GM23338 (cell line): ENCODE data around the gene GOLGA1. TPM values are rescaled to one million over a fixed set of nuclear protein-coding genes. Genes with fewer than 3 reads are reported as not detected.

ENCODE experiments used
- ATAC-seq: fragments of 200-7000 bp; cut with Tn5 transposase; 3 replicates; pipeline ENCODE4 v1.9.1; 2020
- DNase-seq: peaks from one replicate; pipeline ENCODE4 v3.0.0-alpha.2; 2015; ENCODE audit warnings: low spot score
- H2AFZ ChIP-seq: fragments of 200-600 bp; sonication (generic); 2 replicates; pipeline ENCODE4 v1.8.0; 2016; ENCODE audit warnings: antibody characterized with exemption, mild to moderate bottlenecking, moderate library complexity
- H3F3A ChIP-seq: fragments of 200-600 bp; sonication (generic); replicated peaks from 2 replicates; pipeline ENCODE4 v1.8.0; 2017; ENCODE audit warnings: antibody characterized with exemption, mixed run types, low read depth
- H3K27ac ChIP-seq: fragments of 200-600 bp; sonication (generic); 2 replicates; pipeline ENCODE4 v1.6.1; 2016; ENCODE audit warnings: low read depth
- H3K27me3 ChIP-seq: fragments of 200-600 bp; sonication (generic); 2 replicates; pipeline ENCODE4 v1.8.0; 2016; ENCODE audit warnings: mild to moderate bottlenecking, mixed run types, moderate library complexity; ENCODE audit not compliant: insufficient read depth
- H3K36me3 ChIP-seq: fragments of 200-600 bp; sonication (generic); 2 replicates; pipeline ENCODE4 v1.8.0; 2016; ENCODE audit warnings: mild to moderate bottlenecking; ENCODE audit not compliant: insufficient read depth
- H3K4me1 ChIP-seq: fragments of 200-600 bp; sonication (generic); 2 replicates; pipeline ENCODE4 v1.8.0; 2016; ENCODE audit warnings: mild to moderate bottlenecking, moderate library complexity; ENCODE audit not compliant: insufficient read depth
- H3K4me2 ChIP-seq: fragments of 200-600 bp; sonication (generic); 2 replicates; pipeline ENCODE4 v1.7.1; 2017; ENCODE audit warnings: mixed run types
- H3K4me3 ChIP-seq: fragments of 200-600 bp; sonication (generic); 2 replicates; pipeline ENCODE4 v1.6.1; 2016; ENCODE audit warnings: mixed run types
- H3K79me2 ChIP-seq: fragments of 200-600 bp; sonication (generic); replicated peaks from 2 replicates; pipeline ENCODE4 v1.8.0; 2017; ENCODE audit warnings: mild to moderate bottlenecking; ENCODE audit not compliant: insufficient read depth
- H3K9me2 ChIP-seq: fragments of 200-600 bp; sonication (generic); 2 replicates; pipeline ENCODE4 v1.8.0; 2017; ENCODE audit not compliant: insufficient read depth
- H4K20me1 ChIP-seq: fragments of 200-600 bp; sonication (generic); replicated peaks from 2 replicates; pipeline ENCODE4 v1.8.0; 2017; ENCODE audit warnings: mild to moderate bottlenecking; ENCODE audit not compliant: insufficient read depth
- H3K27ac Mint-ChIP-seq: 2 replicates; pipeline ENCODE4 v1.8.0; 2020; ENCODE audit warnings: inconsistent platforms, mild to moderate bottlenecking, moderate library complexity, mixed read lengths
- H3K27me3 Mint-ChIP-seq: 3 replicates; pipeline ENCODE4 v1.8.0; 2022; ENCODE audit warnings: low read depth, mild to moderate bottlenecking, moderate library complexity, mixed read lengths, inconsistent platforms; ENCODE audit not compliant: insufficient read depth, poor library complexity
- H3K36me3 Mint-ChIP-seq: 3 replicates; pipeline ENCODE4 v1.8.0; 2021; ENCODE audit warnings: low read depth, mild to moderate bottlenecking, inconsistent platforms, moderate library complexity, mixed read lengths
- H3K4me1 Mint-ChIP-seq: 3 replicates; pipeline ENCODE4 v1.8.0; 2020; ENCODE audit warnings: mild to moderate bottlenecking, inconsistent platforms, mixed read lengths
- H3K4me3 Mint-ChIP-seq: 3 replicates; pipeline ENCODE4 v1.8.0; 2021; ENCODE audit warnings: moderate library complexity, mild to moderate bottlenecking, inconsistent platforms, mixed read lengths
- H3K9me3 Mint-ChIP-seq: 3 replicates; pipeline ENCODE4 v1.8.0; 2020; ENCODE audit warnings: moderate library complexity, mild to moderate bottlenecking, inconsistent platforms, mixed read lengths
- CREB1 ChIP-seq: fragments of 250-450 bp; sonication (Bioruptor Pico); IDR thresholded peaks from 2 replicates; pipeline ENCODE4 v1.5.0; 2020; ENCODE audit warnings: low read depth, mild to moderate bottlenecking, moderate library complexity
- NANOG ChIP-seq: IDR thresholded peaks from 2 replicates; pipeline ENCODE4 v1.6.1; 2016; ENCODE audit warnings: antibody characterized with exemption, borderline replicate concordance
- POLR2AphosphoS5 ChIP-seq: IDR thresholded peaks from 2 replicates; pipeline ENCODE4 v1.6.1; 2016; ENCODE audit warnings: antibody characterized with exemption, low read depth
- ZNF331 ChIP-seq: fragments of 250-450 bp; sonication (Bioruptor Pico); IDR thresholded peaks from 2 replicates; pipeline ENCODE4 v1.5.0; 2020; ENCODE audit warnings: low read depth, mild to moderate bottlenecking, moderate library complexity
- long read RNA-seq: library from polyadenylated mRNA; unstranded; transcript quantifications from one replicate; pipeline ENCODE4 v2.0.0, GENCODE V29; 2020; ENCODE audit not compliant: unreplicated experiment
- polyA plus RNA-seq: library from polyadenylated mRNA; unstranded; fragments of >200 nt; fragmentation: Nextera tagmentation; extraction: Ambion mirVana; gene quantifications from 2 replicates; pipeline ENCODE4 v1.2.1, GENCODE V29; 2016
- total RNA-seq: library from RNA; depleted of rRNA; stranded (reverse); fragments of >200 nt; shearing (Covaris generic); gene quantifications from 2 replicates; pipeline ENCODE4 v1.2.3, GENCODE V29; 2014; rRNA removed
- TF ChIP-seq, protein P1 (sequence below): IDR thresholded peaks from 2 replicates; pipeline ENCODE4 v1.6.1; 2016; ENCODE audit warnings: antibody characterized with exemption

GOLGA1 gene, protein sequence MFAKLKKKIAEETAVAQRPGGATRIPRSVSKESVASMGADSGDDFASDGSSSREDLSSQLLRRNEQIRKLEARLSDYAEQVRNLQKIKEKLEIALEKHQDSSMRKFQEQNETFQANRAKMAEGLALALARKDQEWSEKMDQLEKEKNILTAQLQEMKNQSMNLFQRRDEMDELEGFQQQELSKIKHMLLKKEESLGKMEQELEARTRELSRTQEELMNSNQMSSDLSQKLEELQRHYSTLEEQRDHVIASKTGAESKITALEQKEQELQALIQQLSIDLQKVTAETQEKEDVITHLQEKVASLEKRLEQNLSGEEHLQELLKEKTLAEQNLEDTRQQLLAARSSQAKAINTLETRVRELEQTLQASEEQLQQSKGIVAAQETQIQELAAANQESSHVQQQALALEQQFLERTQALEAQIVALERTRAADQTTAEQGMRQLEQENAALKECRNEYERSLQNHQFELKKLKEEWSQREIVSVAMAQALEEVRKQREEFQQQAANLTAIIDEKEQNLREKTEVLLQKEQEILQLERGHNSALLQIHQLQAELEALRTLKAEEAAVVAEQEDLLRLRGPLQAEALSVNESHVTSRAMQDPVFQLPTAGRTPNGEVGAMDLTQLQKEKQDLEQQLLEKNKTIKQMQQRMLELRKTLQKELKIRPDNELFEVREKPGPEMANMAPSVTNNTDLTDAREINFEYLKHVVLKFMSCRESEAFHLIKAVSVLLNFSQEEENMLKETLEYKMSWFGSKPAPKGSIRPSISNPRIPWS
- total RNA-seq: 6.1 and 14.7 TPM in 2 replicates
- 8.0 and 8.8 TPM in 2 replicates for polyA plus RNA-seq
- long read RNA-seq, partial matches to known transcripts: 1 of 2 reads
- long read RNA-seq, other reads (novel, unspliced or antisense): 1 of 2 reads

DNA sequence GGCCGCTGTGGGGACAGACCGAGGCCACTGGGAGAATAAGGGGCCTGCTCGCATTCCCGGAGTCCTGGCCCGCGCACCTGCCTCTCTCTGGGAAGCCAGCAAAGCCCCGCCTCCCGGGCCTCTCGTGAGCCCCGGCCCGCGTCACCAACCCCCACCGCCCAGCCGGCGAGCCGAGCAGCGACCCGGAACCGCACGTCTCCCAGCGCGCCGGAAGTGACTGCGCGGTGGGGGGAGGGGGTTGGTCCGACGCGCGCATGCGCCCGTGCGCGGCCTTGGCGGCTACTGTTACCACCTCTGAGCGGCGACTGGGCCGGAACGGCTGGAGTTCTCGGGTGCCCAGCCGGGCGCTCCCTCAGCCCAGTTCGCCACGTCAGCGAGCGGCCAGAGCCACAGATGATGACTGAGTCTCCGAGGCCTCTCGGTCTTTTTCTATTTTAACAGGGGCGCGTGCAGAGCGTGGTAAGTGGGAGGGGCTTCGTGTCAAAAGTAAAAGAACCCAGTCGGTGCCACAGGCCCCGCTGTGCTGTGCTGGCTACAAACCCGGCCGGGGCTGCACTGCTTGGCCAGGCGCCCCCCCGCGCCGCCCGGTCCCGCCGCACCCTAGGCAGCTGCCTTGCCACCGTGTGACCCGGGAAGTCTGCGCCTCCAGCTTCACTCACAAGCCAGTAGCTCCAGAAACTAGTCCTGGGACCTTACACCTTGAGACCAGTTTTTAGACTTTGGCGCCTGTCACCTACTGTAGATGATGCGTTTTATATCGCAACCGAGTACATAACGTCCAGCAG is at the start of gene GOLGA1:
Gene GOLGA1, minus strand, starts transcription at position 190 of the 785 bp plus-strand sequence. CDS start 2,372 bp downstream, outside the sequence.
- DNase-seq (peak; percentile 99), ATAC-seq (peak; percentile 88)
- peak within 1 kb of the TSS; percentile 85 for H3K4me3 Mint-ChIP-seq
- H3K9me2 ChIP-seq: no peaks in the 10 kb centered on the region
- no peaks in the 10 kb centered on the region for H4K20me1 ChIP-seq
- H3K27ac ChIP-seq: peak within 1 kb of the TSS; percentile 93
- peaks cover 18% of the 10 kb centered on the region for H3F3A ChIP-seq
- H3K27ac Mint-ChIP-seq: peak within 1 kb of the TSS; percentile 95
- no peaks in the 10 kb centered on the region for H3K36me3 ChIP-seq
- H3K79me2 ChIP-seq: no peaks in the 10 kb centered on the region
- no peaks in the 10 kb centered on the region for H3K27me3 ChIP-seq
- H3K4me2 ChIP-seq: peak within 1 kb of the TSS; percentile 96
- no peaks in the 10 kb centered on the region for H3K9me3 Mint-ChIP-seq
- peaks cover 15% of the 10 kb centered on the region for H3K4me1 ChIP-seq
- TF ChIP-seq NANOG: no peak
- TF ChIP-seq CREB1 (CRISPR knock-in tag): peak; percentile 97
- peak; percentile 82 for TF ChIP-seq POLR2AphosphoS5
- TF ChIP-seq, protein P1, sequence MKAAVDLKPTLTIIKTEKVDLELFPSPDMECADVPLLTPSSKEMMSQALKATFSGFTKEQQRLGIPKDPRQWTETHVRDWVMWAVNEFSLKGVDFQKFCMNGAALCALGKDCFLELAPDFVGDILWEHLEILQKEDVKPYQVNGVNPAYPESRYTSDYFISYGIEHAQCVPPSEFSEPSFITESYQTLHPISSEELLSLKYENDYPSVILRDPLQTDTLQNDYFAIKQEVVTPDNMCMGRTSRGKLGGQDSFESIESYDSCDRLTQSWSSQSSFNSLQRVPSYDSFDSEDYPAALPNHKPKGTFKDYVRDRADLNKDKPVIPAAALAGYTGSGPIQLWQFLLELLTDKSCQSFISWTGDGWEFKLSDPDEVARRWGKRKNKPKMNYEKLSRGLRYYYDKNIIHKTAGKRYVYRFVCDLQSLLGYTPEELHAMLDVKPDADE: peak; percentile 82
- TF ChIP-seq ZNF331 (CRISPR knock-in tag): no peak
- 0 out of 3 replicates have a peak, but pooled peaks cover 2% of the 10 kb centered on the region for H3K36me3 Mint-ChIP-seq
- peak within 1 kb of the TSS; percentile 98 for H2AFZ ChIP-seq
- H3K27me3 Mint-ChIP-seq: no peaks in the 10 kb centered on the region
- H3K4me3 ChIP-seq: peak within 1 kb of the TSS; percentile 94
- H3K4me1 Mint-ChIP-seq: peaks cover 12% of the 10 kb centered on the region

DNA sequence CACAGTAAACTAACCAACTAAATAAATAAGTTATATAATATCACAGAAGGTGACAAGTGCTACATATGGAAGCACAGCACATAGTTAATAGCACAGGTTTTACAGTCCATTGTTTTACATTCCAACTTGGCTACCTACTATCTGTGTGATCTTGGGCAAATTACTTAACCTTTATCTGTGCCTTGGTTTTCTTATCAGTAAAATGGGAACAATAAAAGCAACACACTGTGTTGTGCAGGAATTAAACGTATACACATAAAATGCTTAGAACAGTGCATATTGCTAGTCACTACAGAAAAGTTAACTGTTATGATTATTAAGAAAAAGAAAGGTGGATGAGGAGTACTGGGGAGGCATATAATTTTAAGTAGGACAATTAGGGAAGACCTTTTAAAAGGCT is 42.8 kb upstream of the GOLGA1 start:
- Histone ChIP-seq H3K4me1 (no peaks in the 10 kb centered on the region), H3K9me2 (no peaks in the 10 kb centered on the region), H3K27ac (no peak overlapping the region), H3K4me2 (no peak overlapping the region), H3K4me3 (no peak overlapping the region), H3K27me3 (no peaks in the 10 kb centered on the region), H2AFZ (no peak overlapping the region), H3K36me3 (no peaks in the 10 kb centered on the region; the same call in 1 of the 2 replicates), H4K20me1 (peaks cover 3% of the 10 kb centered on the region; the same call in 1 of the 2 replicates), H3F3A (no peaks in the 10 kb centered on the region), H3K79me2 (no peaks in the 10 kb centered on the region)
- no peak overlapping the region for H3K27ac Mint-ChIP-seq
- H3K36me3 Mint-ChIP-seq: peaks cover 10% of the 10 kb centered on the region
- no peak overlapping the region for H3K4me3 Mint-ChIP-seq
- no peaks in the 10 kb centered on the region for H3K9me3 Mint-ChIP-seq
- no peak for ATAC-seq
- no peak for DNase-seq
- H3K27me3 Mint-ChIP-seq: peaks cover 3% of the 10 kb centered on the region
- H3K4me1 Mint-ChIP-seq: no peaks in the 10 kb centered on the region
- TF ChIP-seq, protein P1: no peak
